GM21526 (cell line): ENCODE measurements around the gene WDR64.
A peak's percentile ranks its signal among the peaks of the same experiment; 100 is the strongest.

Experiments
- ATAC-seq: cut with Tn5 transposase; IDR thresholded peaks from one replicate; pipeline ENCODE4 v1.9.1; 2021; ENCODE audit warnings: moderate library complexity; ENCODE audit not compliant: unreplicated experiment, low FRiP score

Gene WDR64

DNA sequence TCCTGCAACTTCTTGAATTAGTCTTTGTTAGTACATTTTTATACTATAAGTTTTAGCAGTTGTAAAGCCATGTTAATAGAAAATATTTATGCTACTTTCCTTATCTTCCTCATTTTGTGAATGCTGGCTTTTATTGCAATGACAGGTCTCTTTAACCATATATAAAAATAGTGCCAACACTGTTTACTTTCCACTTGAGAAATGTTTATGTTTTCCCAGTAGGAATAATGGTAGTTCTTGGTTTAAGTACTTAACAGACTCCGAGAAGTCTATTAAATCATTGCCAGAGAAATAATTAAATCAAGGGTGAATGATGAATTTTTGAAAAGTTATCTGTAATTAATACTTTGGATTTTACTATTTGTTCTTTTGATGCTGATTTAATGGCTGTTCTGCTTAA is 21.6 kb upstream of the WDR64 start:
- no peak for ATAC-seq

DNA sequence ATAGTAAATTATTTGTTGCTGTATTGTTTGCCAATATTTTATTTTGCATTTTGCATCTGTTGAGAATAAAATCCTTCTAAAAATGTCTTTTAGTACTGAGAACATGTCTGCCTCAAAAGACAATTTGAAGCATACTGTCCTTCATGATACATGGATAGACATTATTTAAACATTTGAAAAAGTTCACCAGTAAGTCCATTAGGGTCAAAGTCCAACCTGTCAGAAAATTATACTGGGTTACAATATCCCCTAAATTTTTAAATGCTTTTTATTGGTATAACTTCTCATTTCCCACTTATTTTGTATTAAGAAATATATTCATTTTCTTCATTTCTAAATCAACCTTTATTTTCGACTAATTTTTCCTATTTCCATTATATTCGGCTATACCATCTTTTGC is 21.2 kb upstream of the WDR64 start:
- no peak for ATAC-seq

DNA sequence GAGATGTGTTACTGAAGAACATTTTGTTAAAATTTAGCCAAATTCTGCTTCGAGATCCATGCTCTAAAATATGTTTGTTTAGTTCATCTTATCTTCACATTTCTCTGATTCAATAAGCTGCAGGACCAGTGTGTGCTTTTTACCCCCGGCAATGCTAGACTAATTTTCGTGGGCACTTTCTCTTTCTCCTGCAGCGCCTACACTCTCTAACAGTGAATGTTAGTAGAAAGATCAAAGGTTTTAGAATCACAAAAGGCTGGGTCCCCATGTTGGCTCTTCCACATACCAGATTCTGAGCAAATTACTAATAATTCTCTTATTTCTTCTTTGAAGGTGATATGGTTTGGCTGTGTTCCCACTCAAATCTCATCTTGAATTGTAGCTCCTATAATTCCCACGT is 20.4 kb upstream of the WDR64 start:
- ATAC-seq, result no peak

DNA sequence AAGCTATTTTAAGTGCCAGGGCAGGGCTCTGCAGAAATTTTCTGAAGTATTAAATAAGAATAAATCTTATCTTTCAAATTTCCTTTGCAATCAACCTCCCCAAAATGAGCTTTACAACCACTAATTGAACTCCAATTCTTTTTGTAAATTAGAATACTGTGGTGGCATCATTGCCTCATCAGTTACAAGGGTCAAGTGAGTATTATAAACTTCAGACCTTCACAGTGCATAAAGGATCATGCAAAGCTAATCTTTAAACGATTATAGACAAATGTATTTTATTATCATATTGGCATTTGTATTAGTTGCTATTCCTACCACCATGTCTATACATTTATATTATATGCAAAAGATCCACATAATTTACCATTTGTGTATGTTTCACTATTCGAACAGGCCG is 19.1 kb upstream of the WDR64 start:
- ATAC-seq, result no peak

DNA sequence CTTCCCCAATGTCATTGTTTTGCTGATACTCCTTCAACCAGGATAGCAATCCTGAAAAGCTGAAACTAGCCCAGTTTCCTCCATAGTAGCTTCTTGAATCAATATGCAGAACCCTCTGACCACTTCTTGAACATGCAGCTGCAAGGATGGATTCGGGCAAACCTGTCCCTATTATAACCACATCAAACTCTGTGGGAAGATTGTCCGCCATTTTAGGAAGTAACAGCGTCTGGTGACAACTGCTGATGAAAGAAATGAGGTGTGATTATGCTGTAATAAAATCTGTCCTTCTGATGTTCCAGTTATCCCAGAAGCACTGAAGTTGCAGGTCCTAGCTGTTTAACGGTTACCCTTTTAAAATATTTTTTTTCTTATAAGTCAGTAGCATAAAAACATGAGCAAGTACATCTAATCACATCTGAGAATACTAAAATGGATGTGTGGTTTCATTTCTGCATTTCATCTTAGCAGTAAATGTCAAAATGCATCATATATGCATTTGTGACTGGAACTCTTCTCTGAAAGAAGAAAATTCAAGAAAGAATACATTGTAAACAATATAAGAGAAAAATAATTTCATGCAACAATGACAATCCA is 16.4 kb upstream of the WDR64 start:
- ATAC-seq, result no peak

DNA sequence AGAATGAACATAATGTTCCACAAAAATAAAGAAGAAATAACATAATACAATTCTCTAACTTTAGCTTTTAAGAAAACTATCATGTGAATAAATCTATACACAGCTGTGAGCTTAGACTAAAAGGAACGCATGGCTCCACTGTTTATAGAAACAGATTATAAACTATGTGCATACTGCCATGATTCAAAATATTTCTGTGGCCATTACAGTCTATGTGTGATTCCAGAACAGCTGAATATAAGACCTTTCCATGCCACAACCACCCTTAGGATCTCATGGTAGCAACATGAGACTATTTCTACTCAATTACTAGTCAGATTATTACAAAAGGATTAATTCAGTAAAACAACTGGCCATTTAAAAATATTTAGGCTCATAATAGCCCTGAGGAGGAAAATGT is 15.8 kb upstream of the WDR64 start:
- ATAC-seq, result no peak

DNA sequence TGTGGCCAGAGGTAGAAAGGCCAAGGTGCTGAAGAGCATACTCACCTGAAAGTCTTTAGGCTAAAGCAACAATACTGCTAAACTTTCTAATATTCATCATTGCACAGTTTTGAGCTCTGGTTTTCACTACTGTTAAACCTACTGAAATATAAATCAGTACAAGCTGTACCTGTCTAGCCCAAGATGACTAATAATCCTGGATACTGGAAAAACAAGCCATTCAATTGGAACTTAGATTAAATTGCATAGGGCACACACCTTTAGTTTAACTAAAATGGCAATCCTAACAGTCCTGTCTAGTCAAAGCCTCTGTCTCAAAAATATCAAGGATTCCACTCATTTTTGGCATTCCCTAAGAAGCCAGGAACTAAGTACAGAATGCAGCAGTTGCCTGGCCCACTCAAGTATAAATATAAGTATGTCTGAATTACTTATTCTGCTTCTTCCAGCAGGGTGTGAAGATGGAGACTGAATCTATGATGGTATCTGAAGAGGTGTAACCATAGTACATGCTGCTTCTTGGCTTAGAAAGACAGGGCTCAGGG is 15.0 kb upstream of the WDR64 start:
- no peak for ATAC-seq

DNA sequence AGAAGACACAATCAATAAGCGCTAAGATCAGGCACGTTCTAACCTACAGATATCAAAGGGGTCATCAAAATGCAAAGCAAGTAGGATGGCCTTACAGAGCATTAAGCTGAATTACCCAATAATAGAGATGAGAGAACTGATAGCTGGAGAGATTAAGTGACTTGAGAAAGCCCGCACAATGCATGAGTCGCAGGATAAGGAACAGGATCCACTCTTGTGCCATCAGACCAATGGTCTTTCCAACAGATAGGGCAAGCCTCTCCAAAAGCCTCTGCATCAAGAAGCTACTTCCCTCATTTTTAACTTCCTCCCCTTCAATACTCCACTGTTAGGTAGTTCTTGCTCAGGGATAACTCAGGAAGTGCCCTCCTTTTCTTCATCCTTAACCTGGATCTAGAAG is 14.5 kb upstream of the WDR64 start:
- no peak for ATAC-seq

DNA sequence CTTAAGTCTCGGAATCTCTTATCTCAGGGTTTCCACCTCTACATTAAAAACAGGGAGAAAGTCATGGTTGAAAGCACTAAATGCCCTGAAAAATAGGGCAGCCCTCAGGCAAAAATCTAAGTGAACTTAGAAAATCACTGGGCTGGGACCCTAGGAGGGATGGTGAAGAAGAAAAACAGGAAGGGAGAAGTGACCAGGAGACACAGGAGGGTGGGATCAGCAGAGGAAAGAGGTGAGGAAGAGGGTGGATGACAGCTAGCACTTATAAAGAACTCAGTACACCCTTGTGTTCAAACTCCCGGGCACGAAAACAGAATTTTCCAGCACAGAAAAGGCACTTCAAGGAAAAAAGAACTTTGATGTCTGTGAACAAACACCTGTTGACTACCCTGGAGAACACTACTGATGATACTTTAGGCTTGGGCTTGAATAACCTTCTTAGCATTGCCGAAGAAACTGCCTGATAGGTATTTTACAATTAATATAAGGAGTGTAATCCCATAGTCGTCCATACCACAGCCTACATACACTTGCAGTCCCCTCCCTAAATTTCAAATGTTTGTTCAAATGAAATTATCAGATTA is 13.9 kb upstream of the WDR64 start:
- no peak for ATAC-seq

DNA sequence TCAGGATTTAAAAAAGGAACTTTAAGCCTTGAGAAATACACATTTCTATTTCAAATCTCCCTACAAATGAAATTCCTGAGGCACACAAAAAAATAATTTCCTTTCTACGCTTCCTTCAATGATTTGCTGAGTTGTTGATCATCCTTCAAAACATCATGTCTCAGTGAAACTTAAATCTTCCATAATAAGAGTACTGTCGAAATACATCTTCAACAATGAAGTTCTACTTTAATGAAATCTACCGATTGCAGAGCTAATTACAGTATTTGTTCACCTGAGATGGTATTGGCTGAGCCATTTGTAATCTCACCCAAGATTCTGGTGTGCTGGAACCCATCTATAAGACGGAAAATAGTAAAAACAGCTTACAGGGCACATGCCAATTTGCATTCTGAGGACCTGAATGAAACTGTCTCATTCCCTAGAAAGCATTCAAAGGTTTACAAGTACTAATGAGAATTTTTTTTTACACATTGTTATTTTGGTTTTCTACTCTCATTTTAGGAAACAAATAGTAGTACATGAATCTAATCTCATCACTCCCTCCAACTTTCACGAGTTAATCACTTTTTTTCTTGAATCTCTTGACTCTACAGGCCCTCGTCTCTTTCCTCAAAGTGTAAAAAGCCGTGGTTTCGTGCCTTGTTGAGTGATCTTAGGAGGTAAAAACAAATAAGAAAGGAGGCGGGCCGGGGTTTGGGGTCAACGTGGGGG is 13.0 kb upstream of the WDR64 start:
- no peak for ATAC-seq

DNA sequence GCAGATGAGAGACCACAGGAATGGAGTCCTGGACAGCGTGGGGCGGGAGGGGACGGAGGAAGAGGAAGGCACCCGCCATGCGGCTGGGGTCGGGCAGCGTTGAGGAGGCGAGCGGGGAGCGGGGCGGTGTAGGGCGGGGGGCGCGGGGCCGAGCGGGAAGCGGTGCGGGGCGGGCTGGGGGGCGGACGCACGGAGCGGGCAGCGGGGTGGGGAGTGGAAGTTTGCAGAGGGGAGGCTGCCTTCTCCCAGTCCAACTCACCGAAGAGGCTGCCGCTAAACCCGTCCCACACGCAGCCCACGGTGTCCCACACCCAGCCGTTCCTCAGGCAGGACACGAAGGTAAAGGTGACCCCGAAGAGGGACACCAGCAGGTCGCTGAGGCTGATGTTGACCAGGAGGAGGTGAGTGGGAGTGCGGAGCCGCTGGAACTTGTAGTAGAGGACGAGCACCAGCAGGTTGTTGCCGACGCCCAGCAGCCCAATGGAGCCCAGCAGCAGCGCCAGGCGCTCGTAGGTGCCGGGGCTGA is 12.4 kb upstream of the WDR64 start:
- ATAC-seq, result peak; percentile 54

DNA sequence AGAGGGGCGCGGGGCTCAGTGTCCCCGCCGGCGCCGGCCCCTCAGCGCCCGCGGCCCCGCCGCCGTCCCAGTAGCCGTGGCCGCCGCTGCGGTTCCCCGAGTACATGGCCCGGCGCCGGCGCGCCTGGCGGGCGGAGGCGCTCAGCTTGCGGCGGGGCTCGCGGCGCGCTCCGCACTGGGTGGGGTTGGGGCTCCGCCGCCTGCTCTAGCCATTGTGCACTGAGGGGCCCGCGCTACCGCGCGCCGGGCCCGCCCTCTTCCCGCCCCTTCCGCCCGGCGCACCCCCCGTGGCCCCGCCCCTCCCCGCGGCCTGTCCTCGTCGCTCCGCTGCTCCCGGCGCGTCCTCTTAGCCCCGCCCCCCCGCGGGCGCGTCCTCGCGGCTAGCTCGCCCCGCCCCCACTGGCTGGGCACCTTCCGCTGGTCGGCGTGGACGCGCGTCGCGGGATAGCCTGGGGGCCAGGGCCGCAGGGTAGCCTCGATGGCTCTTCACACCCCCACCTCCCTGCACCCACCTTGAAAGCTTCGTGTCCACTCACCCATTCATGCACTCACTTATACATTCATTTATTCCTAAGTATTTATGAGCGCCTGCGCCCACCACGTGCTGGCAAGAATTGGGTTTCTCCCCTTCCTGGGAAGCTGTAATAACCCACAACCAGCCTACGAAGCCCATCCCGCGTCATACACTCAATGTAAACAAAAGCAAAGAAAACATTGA is 11.8 kb upstream of the WDR64 start, which contains the start of the genes CHML and OPN3:
Gene CHML, minus strand, starts transcription at position 221 of the 718 bp plus-strand sequence. CDS start 4,603 bp downstream, outside the sequence.
Gene OPN3, minus strand, starts transcription at position 221 of the 718 bp plus-strand sequence. Its CDS starts 115 bp downstream, at position 106.
- ATAC-seq, result peak; percentile 88

DNA sequence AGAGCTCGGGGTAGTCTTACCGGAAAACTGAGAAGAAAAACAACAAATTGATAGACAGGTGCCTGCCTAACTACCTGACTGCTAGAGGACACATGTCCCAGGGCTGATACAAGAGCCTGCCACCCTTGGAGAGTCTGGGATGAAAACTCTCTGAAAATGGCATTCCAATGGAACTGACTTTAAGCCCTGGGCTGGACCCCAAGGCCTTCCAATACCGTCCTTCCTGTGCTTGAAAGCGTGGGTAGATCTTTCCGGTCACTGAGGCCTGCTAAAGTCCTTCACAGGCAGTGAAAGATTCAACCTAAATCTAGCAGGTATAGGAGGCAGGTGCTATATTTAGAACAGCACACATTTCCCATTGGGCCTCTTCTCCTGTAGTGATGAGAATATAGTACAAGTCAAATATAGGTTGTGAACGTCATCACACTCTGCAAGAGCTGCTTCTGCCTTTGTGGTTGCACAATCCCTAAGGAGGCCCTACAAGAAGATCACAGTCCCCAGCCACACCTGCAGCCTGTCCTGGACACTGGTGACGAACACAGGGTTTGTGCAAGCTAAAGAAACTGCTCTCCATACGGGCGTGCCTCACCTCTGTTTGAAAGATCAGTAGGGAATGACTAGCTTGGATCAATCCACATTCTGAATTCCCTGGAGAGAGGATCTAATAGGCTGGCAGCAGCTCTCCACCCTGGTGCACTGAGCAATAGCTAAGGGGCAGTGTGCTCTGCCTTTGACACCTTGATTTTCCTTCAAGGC is 11.0 kb upstream of the WDR64 start:
- no peak for ATAC-seq

DNA sequence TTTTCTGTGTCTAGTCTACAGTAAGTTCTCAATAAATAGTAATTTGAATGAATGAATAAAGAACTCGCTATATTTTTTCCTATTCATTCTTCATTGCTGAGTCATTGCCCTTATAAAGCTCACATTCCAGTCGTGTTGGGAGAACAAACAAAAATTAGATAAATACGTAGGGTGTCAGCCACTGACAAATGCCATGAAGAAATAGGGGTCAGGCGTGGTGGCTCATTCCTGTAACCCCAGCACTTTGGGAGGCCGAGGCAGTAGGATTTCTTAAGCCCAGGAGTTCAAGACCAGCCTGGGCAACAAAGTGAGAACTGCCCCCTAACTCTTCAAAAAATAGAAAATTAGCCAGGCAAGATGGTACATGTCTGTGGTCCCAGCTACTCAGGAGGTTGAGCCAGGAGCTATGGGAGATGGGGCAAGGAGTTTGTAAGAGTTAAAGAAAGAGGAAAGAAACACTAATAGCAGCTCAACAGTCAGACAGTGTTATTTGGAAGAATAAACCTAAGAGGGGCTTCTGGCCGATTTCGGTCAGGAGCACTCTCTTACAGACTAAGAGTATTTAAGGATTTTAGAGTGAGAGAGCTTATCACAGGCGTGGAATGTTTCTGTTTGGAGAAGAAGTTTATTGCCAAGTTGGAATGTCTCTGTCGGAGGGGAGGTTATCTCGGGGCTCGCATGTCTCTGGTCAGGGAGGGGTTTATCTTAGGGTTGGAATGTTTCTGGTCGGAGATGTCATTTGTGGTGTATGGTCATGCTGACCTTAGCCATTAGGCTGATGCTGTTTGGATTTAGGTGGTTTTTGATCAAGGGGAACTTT is 10.1 kb upstream of the WDR64 start:
- ATAC-seq, result no peak

DNA sequence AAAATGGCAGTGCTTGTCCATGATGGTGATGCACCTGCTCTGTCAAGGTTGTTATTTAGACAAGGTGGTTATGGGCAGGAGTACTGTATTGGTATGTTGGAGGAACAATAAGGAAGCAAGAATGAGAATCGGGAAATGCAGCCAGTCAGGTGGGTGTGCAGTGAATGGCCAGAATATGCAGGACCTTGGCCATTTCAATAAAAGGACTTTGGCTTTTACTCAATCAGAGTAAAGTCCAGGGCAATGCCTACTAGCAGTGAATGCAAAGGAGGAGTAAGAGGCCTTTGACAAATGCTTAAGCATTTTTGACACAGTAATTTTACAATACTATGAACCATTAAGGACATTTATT is 9.5 kb upstream of the WDR64 start:
- no peak for ATAC-seq

DNA sequence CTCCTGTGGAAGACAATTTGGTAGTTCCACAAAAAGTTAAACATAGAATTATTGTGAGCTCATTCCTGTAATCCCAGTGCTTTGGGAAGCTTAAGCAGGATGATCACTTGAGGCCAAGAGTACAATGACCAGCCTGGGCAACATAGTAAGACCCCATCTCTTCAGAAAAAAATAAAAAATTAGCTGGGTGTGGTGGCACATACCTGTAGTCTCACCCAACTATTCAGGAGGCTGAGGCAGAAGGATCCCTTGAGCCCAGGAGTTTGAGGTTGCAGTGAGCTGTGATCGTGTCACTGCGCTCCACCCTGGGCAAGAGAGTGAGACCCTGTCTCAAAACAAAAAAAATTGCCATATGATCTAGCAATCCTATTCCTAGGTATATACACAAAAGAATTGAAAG is 7.8 kb upstream of the WDR64 start:
- ATAC-seq, result no peak

DNA sequence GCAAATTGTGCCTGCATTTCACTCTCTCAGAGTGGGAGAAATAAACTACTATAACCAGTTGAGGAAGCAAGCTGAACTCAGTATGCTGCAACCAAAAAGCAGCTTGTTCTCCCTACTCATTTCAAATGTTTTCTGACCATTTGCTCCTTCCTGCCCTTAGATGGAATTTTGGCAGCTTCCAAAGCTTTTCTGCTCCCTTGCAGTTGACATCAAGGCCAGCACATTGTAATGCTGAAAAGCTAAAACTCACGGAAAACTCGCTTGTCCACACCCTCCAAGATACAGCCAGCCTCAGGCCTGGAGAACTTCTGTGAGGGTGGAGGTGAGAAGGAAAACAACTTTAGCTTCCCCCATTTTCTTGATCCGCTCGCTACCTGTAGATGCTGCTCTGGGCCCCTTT is 6.9 kb upstream of the WDR64 start:
- ATAC-seq, result no peak

DNA sequence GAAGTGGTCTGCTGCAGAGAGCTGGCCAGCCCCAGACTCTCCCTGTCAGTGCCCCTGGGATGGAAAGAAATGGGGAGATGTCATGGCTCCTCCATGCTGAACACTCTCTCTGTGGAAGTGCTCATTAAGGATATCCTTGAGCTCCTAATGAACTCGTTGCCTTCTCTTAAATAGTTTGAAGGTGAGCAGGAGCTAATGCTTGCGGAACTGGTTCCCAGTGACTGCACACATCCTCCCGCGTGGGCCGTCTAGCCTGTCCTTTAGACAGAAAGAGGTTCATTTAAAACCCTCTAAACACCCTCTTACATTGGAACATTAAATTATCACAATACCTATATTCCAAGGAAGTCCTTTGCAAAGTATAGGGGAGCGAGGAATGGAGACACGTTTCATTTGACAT is 5.9 kb upstream of the WDR64 start:
- ATAC-seq, result no peak

DNA sequence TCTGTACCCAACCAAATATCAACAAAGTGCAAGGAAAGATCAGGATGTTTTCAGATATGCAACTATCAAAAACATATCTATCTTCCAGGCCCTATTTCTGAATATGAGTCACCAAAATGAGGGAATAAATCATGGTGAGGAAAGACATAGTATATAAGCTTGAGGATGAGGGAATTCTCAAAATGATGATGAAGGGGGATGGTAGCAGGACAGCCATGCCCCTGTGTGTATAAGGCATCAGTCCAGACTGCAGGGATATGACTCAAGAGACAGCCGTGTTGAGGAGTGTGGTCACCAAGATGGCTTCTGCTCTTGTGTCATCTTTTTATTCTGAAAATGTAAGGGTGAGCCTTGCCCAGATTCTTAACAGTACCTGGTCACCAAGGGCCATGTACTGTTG is 4.4 kb upstream of the WDR64 start:
- no peak for ATAC-seq
